Measurements from ENCODE around the gene CEP104. TPM values are rescaled to one million over a fixed set of nuclear protein-coding genes. Genes with fewer than 3 reads are reported as not detected.

CEP104 gene
- total RNA-seq, 1 donor from 2014 or later: 50.2 TPM

GRCh38 chr1:3762873-3763228 is 94.2 kb downstream of the CEP104 start:
- DNase-seq (ENCODE audit: low spot score): no peak

GRCh38 chr1:3762151-3762872 is 94.7 kb downstream of the CEP104 start:
- DNase-seq (ENCODE audit: low spot score): no peak

Other genes starting within 250 kb of the CEP104 start
- gene MEGF6, start 245.7 kb downstream of the CEP104 start, total RNA-seq: 22.2 TPM
- gene TPRG1L, start 232.2 kb downstream of the CEP104 start, total RNA-seq: 54.7 TPM
- 18.3 TPM for gene WRAP73, start 207.1 kb downstream of the CEP104 start, total RNA-seq
- gene TP73, start 204.7 kb downstream of the CEP104 start, total RNA-seq: 3.7 TPM
- gene CCDC27, start 104.8 kb downstream of the CEP104 start, total RNA-seq: not detected
- gene SMIM1, start 84.5 kb downstream of the CEP104 start, total RNA-seq: 9.6 TPM
- 54.0 TPM for gene LRRC47, start 60.7 kb downstream of the CEP104 start, total RNA-seq
- 6.1 TPM for gene DFFB, start 265 bp upstream of the CEP104 start, total RNA-seq
- 23.2 TPM for gene C1orf174, start 43.1 kb upstream of the CEP104 start, total RNA-seq

All from ureter (tissue), 1 donor.